HFFc6 (cell line): ENCODE results near the gene DHFR. TPM values are rescaled to one million over a fixed set of nuclear protein-coding genes. Genes with fewer than 3 reads are reported as not detected.

Source experiments
- DNase-seq: peaks from one replicate; pipeline ENCODE4 v3.0.0-alpha.2; 2018
- H3K27ac Mint-ChIP-seq: 2 replicates; pipeline ENCODE4 v1.8.0; 2020; ENCODE audit warnings: mild to moderate bottlenecking, mixed read lengths
- H3K27me3 Mint-ChIP-seq: 2 replicates; pipeline ENCODE4 v1.8.0; 2021; ENCODE audit warnings: mild to moderate bottlenecking, moderate library complexity, mixed read lengths; ENCODE audit not compliant: insufficient read depth
- H3K36me3 Mint-ChIP-seq: 2 replicates; pipeline ENCODE4 v1.8.0; 2021; ENCODE audit warnings: low read depth, mixed read lengths
- H3K4me1 Mint-ChIP-seq: 2 replicates; pipeline ENCODE4 v1.8.0; 2020; ENCODE audit warnings: low read depth, mixed read lengths
- H3K4me3 Mint-ChIP-seq: 2 replicates; pipeline ENCODE4 v1.8.0; 2020; ENCODE audit warnings: mild to moderate bottlenecking, moderate library complexity, mixed read lengths
- H3K9me3 Mint-ChIP-seq: 2 replicates; pipeline ENCODE4 v1.8.0; 2020; ENCODE audit warnings: mild to moderate bottlenecking, mixed read lengths
- total RNA-seq, 6 experiments: library from RNA; stranded (reverse); fragmentation: NEBNext Ultra II Directional; extraction: Animal tissue kit (Norgen Biotek cat#: 25700); gene quantifications; 2 replicates in 1 of 6; 3 replicates in 5 of 6; pipeline ENCODE4 v1.2.3, GENCODE V29; 2021
- TF ChIP-seq, protein P1 (sequence below): fragments of 200-600 bp; sonication (generic); IDR thresholded peaks from 2 replicates; pipeline ENCODE4 v1.5.0; 2021; ENCODE audit warnings: antibody characterized with exemption, mild to moderate bottlenecking

DHFR gene
- total RNA-seq, 6 experiments from 2014 or later: 22.8 to 45.3 (median 38.6) TPM

DNA sequence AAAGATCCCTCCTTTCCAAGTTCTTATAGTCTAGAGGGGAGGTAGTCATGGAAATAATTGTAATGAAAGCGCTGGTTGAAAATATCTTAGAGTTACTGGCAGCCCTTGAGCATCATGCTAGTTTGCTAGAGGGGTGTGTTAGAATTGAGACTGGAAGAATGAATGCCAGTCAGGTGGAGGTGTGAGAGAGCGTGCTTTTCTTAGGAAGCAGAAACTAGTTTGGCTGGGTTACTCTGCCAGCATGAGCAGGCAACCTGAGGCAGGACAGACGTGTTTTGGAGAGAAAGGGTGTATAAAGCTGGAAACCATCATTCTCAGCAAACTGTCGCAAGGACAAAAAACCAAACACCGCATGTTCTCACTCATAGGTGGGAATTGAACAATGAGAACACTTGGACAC is 43.6 kb upstream of the DHFR start:
- H3K9me3 Mint-ChIP-seq: no peaks in the 10 kb centered on the region
- H3K27ac Mint-ChIP-seq: no peak overlapping the region
- no peaks in the 10 kb centered on the region for H3K4me1 Mint-ChIP-seq
- H3K4me3 Mint-ChIP-seq: no peak overlapping the region
- no peaks in the 10 kb centered on the region for H3K27me3 Mint-ChIP-seq
- TF ChIP-seq, protein P1, sequence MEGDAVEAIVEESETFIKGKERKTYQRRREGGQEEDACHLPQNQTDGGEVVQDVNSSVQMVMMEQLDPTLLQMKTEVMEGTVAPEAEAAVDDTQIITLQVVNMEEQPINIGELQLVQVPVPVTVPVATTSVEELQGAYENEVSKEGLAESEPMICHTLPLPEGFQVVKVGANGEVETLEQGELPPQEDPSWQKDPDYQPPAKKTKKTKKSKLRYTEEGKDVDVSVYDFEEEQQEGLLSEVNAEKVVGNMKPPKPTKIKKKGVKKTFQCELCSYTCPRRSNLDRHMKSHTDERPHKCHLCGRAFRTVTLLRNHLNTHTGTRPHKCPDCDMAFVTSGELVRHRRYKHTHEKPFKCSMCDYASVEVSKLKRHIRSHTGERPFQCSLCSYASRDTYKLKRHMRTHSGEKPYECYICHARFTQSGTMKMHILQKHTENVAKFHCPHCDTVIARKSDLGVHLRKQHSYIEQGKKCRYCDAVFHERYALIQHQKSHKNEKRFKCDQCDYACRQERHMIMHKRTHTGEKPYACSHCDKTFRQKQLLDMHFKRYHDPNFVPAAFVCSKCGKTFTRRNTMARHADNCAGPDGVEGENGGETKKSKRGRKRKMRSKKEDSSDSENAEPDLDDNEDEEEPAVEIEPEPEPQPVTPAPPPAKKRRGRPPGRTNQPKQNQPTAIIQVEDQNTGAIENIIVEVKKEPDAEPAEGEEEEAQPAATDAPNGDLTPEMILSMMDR: no peak
- no peak for DNase-seq
- H3K36me3 Mint-ChIP-seq: no peaks in the 10 kb centered on the region

DNA sequence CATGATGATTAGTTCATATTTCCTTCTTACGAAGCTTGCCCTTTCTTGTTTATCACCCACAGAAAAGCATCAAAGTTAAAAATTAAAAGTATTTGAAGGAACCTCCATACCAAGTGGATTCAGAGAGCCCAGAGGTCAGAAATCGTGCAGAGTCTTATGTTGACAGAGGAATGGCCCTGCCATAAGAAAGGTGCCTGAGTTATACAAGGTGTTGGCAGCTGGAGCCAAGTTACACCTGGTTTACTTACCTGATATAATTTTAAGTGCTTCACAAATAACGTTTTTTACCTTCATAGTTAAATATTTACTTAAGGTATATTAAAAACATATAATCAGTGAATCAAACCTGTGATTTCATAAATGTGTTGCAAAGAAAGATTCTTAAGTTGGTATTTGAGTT is 42.3 kb upstream of the DHFR start:
- Mint-ChIP-seq H3K9me3 (no peaks in the 10 kb centered on the region), H3K36me3 (no peaks in the 10 kb centered on the region), H3K27me3 (no peaks in the 10 kb centered on the region), H3K27ac (no peak overlapping the region), H3K4me3 (no peak overlapping the region), H3K4me1 (no peaks in the 10 kb centered on the region)
- TF ChIP-seq, protein P1: no peak
- DNase-seq: no peak

GRCh38 chr5:80696450-80696849 is 41.7 kb upstream of the DHFR start:
- TF ChIP-seq, protein P1: no peak
- Mint-ChIP-seq H3K36me3 (no peaks in the 10 kb centered on the region), H3K4me1 (no peaks in the 10 kb centered on the region), H3K27me3 (no peaks in the 10 kb centered on the region), H3K4me3 (no peak overlapping the region), H3K27ac (no peak overlapping the region), H3K9me3 (no peaks in the 10 kb centered on the region)
- DNase-seq: no peak

- H3K36me3 Mint-ChIP-seq: no peaks in the 10 kb centered on the region
- H3K27me3 Mint-ChIP-seq: no peaks in the 10 kb centered on the region
- no peak for DNase-seq
- no peak overlapping the region for H3K27ac Mint-ChIP-seq
- TF ChIP-seq, protein P1: no peak
- H3K4me3 Mint-ChIP-seq: no peak overlapping the region
- H3K4me1 Mint-ChIP-seq: no peaks in the 10 kb centered on the region
- H3K9me3 Mint-ChIP-seq: no peaks in the 10 kb centered on the region
Observed at GRCh38 chr5:80695666-80696065, 40.9 kb upstream of the DHFR start.

DNA sequence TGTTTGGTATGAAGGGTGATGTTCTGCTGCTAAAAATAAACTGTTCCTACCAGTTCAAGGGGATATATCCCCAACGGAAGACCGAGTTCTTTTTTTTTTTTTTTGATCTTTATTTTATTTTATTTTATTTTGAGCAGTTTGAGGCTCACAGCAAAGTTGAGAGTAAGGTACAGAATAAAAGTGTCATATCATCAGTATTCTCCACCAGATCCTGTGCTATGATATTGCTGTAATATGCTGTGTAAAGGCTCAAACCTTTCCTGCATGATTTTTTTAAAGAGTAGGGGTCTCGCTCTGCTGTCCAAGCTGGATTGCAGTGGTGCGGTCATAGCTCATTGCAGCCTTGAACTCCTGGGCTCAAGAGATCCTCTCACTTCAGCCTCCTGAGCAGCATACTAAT is 34.8 kb upstream of the DHFR start:
- Mint-ChIP-seq H3K4me1 (peaks cover 11% of the 10 kb centered on the region; the same call in 1 of the 2 replicates), H3K4me3 (no peak overlapping the region), H3K27me3 (no peaks in the 10 kb centered on the region), H3K9me3 (no peaks in the 10 kb centered on the region), H3K36me3 (no peaks in the 10 kb centered on the region), H3K27ac (no peak overlapping the region)
- TF ChIP-seq, protein P1: no peak
- no peak for DNase-seq
